Large intestine (tissue), 3 donors: Measurements from ENCODE around the gene BANP. TPM values are rescaled to one million over a fixed set of nuclear protein-coding genes. Genes with fewer than 3 reads are reported as not detected.
"Not testable (repeated sequence)": the region's sequence is repeated elsewhere in the genome, so short reads cannot be mapped to it uniquely, and the experiment has no call there.

Experiments used
- DNase-seq, 2 donors: peaks; one replicate each; pipeline versions ENCODE4 v3.0.0 to v3.0.0-alpha.2; 2013
- H3K27ac ChIP-seq: one replicate; pipeline ENCODE4 v1.5.1; 2013; ENCODE audit warnings: low read length
- H3K27me3 ChIP-seq: 2 replicates; pipeline ENCODE4 v1.6.1; 2013; ENCODE audit warnings: low read length; ENCODE audit not compliant: control insufficient read depth, insufficient read depth
- H3K36me3 ChIP-seq: 2 replicates; pipeline ENCODE4 v1.6.1; 2013; ENCODE audit warnings: low read length; ENCODE audit not compliant: control insufficient read depth, insufficient read depth
- H3K4me1 ChIP-seq: one replicate; pipeline ENCODE4 v1.6.1; 2013; ENCODE audit warnings: low read length; ENCODE audit not compliant: control insufficient read depth, insufficient read depth
- H3K4me3 ChIP-seq: one replicate; pipeline ENCODE4 v1.5.1; 2013; ENCODE audit warnings: low read length
- H3K9me3 ChIP-seq: one replicate; pipeline ENCODE4 v1.6.1; 2013; ENCODE audit warnings: mild to moderate bottlenecking, low read depth, low read length, moderate library complexity; ENCODE audit not compliant: control insufficient read depth
- WGBS: methylation state at CpG from one replicate; pipeline ENCODE4 v1.1.5; 2013; ENCODE audit warnings: low lambda C conversion rate; ENCODE audit not compliant: insufficient coverage; 5-methylcytosine and 5-hydroxymethylcytosine counted together
- polyA plus RNA-seq: library from polyadenylated mRNA; unstranded; fragments of 120-200 nt; gene quantifications from one replicate; pipeline ENCODE4 v1.2.1, GENCODE V29; 2013

The BANP gene
- polyA plus RNA-seq, 1 donor, result 16.2 TPM

DNA sequence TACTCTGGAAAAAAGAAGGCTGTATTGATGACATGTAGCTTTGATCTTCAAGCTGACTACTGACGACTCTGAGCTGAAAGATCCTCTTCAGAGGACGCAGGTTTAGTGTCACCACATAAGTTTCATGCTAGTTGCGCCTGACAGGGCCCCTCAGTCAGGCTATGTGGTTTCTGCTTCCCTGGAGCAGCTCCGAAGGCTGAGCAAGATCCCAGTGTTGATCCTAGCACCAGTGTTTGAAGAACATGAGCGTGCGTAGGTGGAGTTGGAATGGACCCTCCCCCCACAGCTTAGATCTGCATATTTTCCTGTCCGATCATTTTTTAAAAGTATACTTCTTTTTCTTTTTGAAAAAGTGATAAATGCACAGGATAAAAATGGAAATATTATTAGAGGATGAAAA is 17.3 kb downstream of the BANP start:
- no peak overlapping the region for H3K4me3 ChIP-seq
- H3K36me3 ChIP-seq, result peaks cover 5% of the 10 kb centered on the region
- no peak for DNase-seq
- H3K4me1 ChIP-seq, result peaks cover 7% of the 10 kb centered on the region
- no CpG with 5 or more reads among the region's 7 CpGs for WGBS
- H3K27ac ChIP-seq, result no peak overlapping the region
- no peaks in the 10 kb centered on the region for H3K27me3 ChIP-seq
- H3K9me3 ChIP-seq, result peaks cover 27% of the 10 kb centered on the region

- no peak for DNase-seq
- Histone ChIP-seq H3K4me1 (peaks cover 7% of the 10 kb centered on the region), H3K27ac (no peak overlapping the region), H3K36me3 (peaks cover 6% of the 10 kb centered on the region), H3K4me3 (no peak overlapping the region), H3K9me3 (peaks cover 27% of the 10 kb centered on the region), H3K27me3 (no peaks in the 10 kb centered on the region)
- 85% methylated on average over 3 of the region's 3 CpGs for WGBS
These were observed 19.0 kb downstream of the BANP start for GRCh38 chr16:87970186-87970585.

GRCh38 chr16:87971933-87972332 is 20.7 kb downstream of the BANP start:
- WGBS, result no CpG with 5 or more reads among the region's 2 CpGs
- Histone ChIP-seq H3K4me3 (no peak overlapping the region), H3K36me3 (peaks cover 9% of the 10 kb centered on the region), H3K27me3 (no peaks in the 10 kb centered on the region), H3K27ac (no peak overlapping the region), H3K4me1 (peaks cover 1% of the 10 kb centered on the region), H3K9me3 (peaks cover 27% of the 10 kb centered on the region)
- DNase-seq, result no peak

DNA sequence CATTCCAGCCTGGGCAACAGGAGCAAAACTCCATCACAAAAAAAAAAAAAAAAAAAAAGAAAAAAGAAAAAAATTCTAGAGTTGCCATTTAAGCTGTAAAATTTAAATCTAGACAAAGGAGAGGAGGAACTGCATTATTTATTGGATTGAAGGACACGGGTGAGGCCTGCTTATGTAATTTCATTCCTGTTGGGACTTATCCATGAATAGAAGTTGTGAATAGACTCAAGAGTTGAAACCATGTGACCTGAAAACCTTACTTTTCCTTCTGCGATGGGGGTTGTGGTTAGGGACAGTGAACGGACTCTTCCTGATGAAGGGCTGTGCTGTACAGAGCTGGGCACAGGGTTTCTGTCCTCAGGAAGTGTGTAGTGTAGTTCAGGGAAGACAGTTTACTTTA is 22.5 kb downstream of the BANP start:
- Histone ChIP-seq H3K36me3 (peaks cover 13% of the 10 kb centered on the region), H3K4me1 (no peaks in the 10 kb centered on the region), H3K9me3 (peaks cover 27% of the 10 kb centered on the region), H3K27me3 (no peaks in the 10 kb centered on the region), H3K4me3 (no peak overlapping the region), H3K27ac (no peak overlapping the region)
- no CpG with 5 or more reads among the region's 3 CpGs for WGBS
- DNase-seq, result no peak

GRCh38 chr16:87974178-87974577 is 22.9 kb downstream of the BANP start:
- Histone ChIP-seq H3K27me3 (no peaks in the 10 kb centered on the region), H3K4me1 (no peaks in the 10 kb centered on the region), H3K4me3 (no peak overlapping the region), H3K36me3 (peaks cover 15% of the 10 kb centered on the region), H3K9me3 (peaks cover 27% of the 10 kb centered on the region), H3K27ac (no peak overlapping the region)
- WGBS, result 89% methylated on average over 5 of the region's 9 CpGs
- no peak for DNase-seq

GRCh38 chr16:87976665-87977064 is 25.4 kb downstream of the BANP start:
- H3K4me3 ChIP-seq, result no peak overlapping the region
- H3K27me3 ChIP-seq, result no peaks in the 10 kb centered on the region
- peaks cover 13% of the 10 kb centered on the region for H3K36me3 ChIP-seq
- no peak for DNase-seq
- WGBS, result no CpG with 5 or more reads among the region's 3 CpGs
- peaks cover 17% of the 10 kb centered on the region for H3K9me3 ChIP-seq
- no peak overlapping the region for H3K27ac ChIP-seq
- H3K4me1 ChIP-seq, result no peaks in the 10 kb centered on the region

- no peak overlapping the region for H3K27ac ChIP-seq
- no peaks in the 10 kb centered on the region for H3K4me1 ChIP-seq
- peaks cover 22% of the 10 kb centered on the region for H3K36me3 ChIP-seq
- WGBS, result 100% methylated on average over 1 of the region's 5 CpGs
- peaks cover 3% of the 10 kb centered on the region for H3K9me3 ChIP-seq
- no peaks in the 10 kb centered on the region for H3K27me3 ChIP-seq
- no peak for DNase-seq
- no peak overlapping the region for H3K4me3 ChIP-seq
These were observed 26.9 kb downstream of the BANP start for GRCh38 chr16:87978127-87978526.

- peaks cover 22% of the 10 kb centered on the region for H3K36me3 ChIP-seq
- H3K27ac ChIP-seq, result no peak overlapping the region
- no peak for DNase-seq
- H3K27me3 ChIP-seq, result no peaks in the 10 kb centered on the region
- WGBS, result 100% methylated on average over 1 of the region's 8 CpGs
- no peaks in the 10 kb centered on the region for H3K4me1 ChIP-seq
- no peak overlapping the region for H3K4me3 ChIP-seq
- H3K9me3 ChIP-seq, result no peaks in the 10 kb centered on the region
These were observed 28.1 kb downstream of the BANP start for GRCh38 chr16:87979352-87979751.

- not testable (repeated sequence) for H3K9me3 ChIP-seq, DNase-seq, H3K27ac ChIP-seq, H3K4me1 ChIP-seq, H3K4me3 ChIP-seq, H3K27me3 ChIP-seq
- WGBS, result no CpG with 5 or more reads among the region's 12 CpGs
- peaks cover 27% of the 10 kb centered on the region for H3K36me3 ChIP-seq
These were observed 28.8 kb downstream of the BANP start for GRCh38 chr16:87979911-87980630.

DNA sequence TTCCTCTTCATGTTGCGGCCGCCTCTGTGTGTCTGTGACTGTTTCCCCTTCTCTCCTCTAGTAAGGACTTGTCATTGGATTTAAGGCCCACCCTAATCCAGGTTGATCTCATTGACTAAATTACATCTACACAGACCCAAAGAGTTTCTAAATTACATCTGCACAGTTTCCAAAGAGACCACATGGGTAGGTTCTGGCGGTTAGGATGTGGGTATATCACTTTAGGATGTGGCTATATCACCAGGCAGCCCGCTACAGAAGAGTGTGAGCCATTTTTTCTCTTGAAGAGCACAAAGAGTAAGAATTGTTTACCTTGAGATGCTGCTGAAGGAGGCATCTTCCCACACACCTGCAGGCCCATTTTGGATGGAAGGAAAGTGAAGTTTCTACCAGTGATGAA is 30.1 kb downstream of the BANP start:
- H3K27ac ChIP-seq, H3K9me3 ChIP-seq, DNase-seq, H3K4me3 ChIP-seq, H3K27me3 ChIP-seq, H3K4me1 ChIP-seq: not testable (repeated sequence)
- H3K36me3 ChIP-seq, result peaks cover 27% of the 10 kb centered on the region
- no CpG with 5 or more reads among the region's 4 CpGs for WGBS

DNA sequence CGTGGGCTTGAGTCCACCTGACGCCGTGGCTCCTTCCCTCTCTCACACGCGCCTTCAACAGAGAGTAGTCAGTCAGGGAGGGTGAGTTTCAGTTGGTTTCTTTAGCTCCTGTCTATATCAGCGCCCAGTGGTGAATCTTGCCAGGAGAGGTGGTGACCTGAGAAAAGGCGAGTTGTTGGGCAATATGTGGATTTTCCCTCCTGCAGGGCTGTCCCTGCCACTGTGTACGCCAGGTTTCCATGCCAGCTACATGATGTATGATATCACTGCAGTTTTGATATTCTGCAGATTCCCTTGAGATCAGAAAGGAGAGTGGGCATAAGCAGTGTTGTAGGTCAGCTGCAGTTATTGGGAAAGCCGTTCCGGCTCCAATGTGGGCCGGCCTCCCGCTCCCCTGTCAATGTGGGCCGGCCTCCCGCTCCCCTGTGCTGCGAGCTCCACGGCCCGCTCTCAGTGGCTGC is 31.4 kb downstream of the BANP start:
- no CpG with 5 or more reads among the region's 17 CpGs for WGBS
- Histone ChIP-seq H3K27me3 (no peaks in the 10 kb centered on the region), H3K9me3 (no peaks in the 10 kb centered on the region), H3K36me3 (peaks cover 28% of the 10 kb centered on the region), H3K27ac (no peak overlapping the region), H3K4me3 (no peak overlapping the region), H3K4me1 (no peaks in the 10 kb centered on the region)
- peak in 1 of 2 donors; percentile 29 for DNase-seq
